HepG2 (cell line): ENCODE results near the gene ACAP3.

Experiments
- CBX5 ChIP-seq: sonication (generic); formaldehyde crosslinking; IDR thresholded peaks from 2 replicates; pipeline ENCODE4 v1.4.0; 2020; ENCODE audit warnings: missing genetic modification reagents, borderline replicate concordance
- DRAP1 ChIP-seq: IDR thresholded peaks from 2 replicates; pipeline ENCODE4 v1.6.1; 2016; ENCODE audit warnings: missing genetic modification reagents, missing compliant biosample characterization
- KLF13 ChIP-seq: sonication (generic); formaldehyde crosslinking; IDR thresholded peaks from 2 replicates; pipeline ENCODE4 v1.4.0; 2020; ENCODE audit warnings: mild to moderate bottlenecking, missing genetic modification reagents
- MAFK ChIP-seq, 2 experiments: IDR thresholded peaks in 1 of 2; conservative IDR thresholded peaks in 1 of 2; 2 replicates each; pipeline ENCODE4 v1.6.1; 2011; ENCODE audit warnings: improper control_type of control experiment in 2 of 2, low read length in 2 of 2
- SIN3A ChIP-seq: IDR thresholded peaks from 2 replicates; pipeline ENCODE4 v1.6.1; 2011; ENCODE audit warnings: low read depth, mild to moderate bottlenecking, control low read depth, low read length, borderline replicate concordance
- SP2 ChIP-seq: sonication (generic); formaldehyde crosslinking; IDR thresholded peaks from 2 replicates; pipeline ENCODE4 v1.5.1; 2020; ENCODE audit warnings: mild to moderate bottlenecking, missing genetic modification reagents
- SP5 ChIP-seq: IDR thresholded peaks from 2 replicates; pipeline ENCODE4 v1.6.1; 2016; ENCODE audit warnings: low read depth, borderline replicate concordance
- ZNF281 ChIP-seq: sonication (generic); formaldehyde crosslinking; IDR thresholded peaks from 2 replicates; pipeline ENCODE4 v1.4.0; 2020; ENCODE audit warnings: missing genetic modification reagents, borderline replicate concordance
- ZNF589 ChIP-seq: sonication (generic); formaldehyde crosslinking; conservative IDR thresholded peaks from 2 replicates; pipeline ENCODE4 v1.8.0; 2022; ENCODE audit warnings: mild to moderate bottlenecking, moderate library complexity, missing genetic modification reagents
- ZSCAN30 ChIP-seq: sonication (generic); formaldehyde crosslinking; IDR thresholded peaks from 2 replicates; pipeline ENCODE4 v1.5.0; 2020; ENCODE audit warnings: mild to moderate bottlenecking, missing genetic modification reagents

GRCh38 chr1:1253972-1254666 is 53.6 kb downstream of the ACAP3 start:
- TF ChIP-seq ZNF589 (CRISPR knock-in tag) = no peak
- TF ChIP-seq CBX5 = no peak
- TF ChIP-seq SIN3A = no peak
- TF ChIP-seq SP2 (CRISPR knock-in tag) = no peak
- no peak for TF ChIP-seq KLF13
- no peak for TF ChIP-seq SP5 (CRISPR knock-in tag)
- TF ChIP-seq DRAP1 (CRISPR knock-in tag) = no peak
- TF ChIP-seq ZNF281 (CRISPR knock-in tag) = no peak
- no peak for TF ChIP-seq MAFK (conservative IDR thresholded peaks at IDR 0.05 in 1 of 2, IDR thresholded peaks at IDR 0.05 in 1 of 2; ENCODE audit: low read length in 2 of 2)
- TF ChIP-seq ZSCAN30 (CRISPR knock-in tag) = no peak
